GM19397 (cell line): Measurements from ENCODE around the gene HAX1.
A peak's percentile ranks its signal among the peaks of the same experiment; 100 is the strongest.
"Not testable (repeated sequence)": the region's sequence is repeated elsewhere in the genome, so short reads cannot be mapped to it uniquely, and the experiment has no call there.

Experiments used
- ATAC-seq: cut with Tn5 transposase; IDR thresholded peaks from one replicate; pipeline ENCODE4 v1.9.1; 2021; ENCODE audit warnings: mild to moderate bottlenecking, moderate library complexity; ENCODE audit not compliant: unreplicated experiment

Gene HAX1

DNA sequence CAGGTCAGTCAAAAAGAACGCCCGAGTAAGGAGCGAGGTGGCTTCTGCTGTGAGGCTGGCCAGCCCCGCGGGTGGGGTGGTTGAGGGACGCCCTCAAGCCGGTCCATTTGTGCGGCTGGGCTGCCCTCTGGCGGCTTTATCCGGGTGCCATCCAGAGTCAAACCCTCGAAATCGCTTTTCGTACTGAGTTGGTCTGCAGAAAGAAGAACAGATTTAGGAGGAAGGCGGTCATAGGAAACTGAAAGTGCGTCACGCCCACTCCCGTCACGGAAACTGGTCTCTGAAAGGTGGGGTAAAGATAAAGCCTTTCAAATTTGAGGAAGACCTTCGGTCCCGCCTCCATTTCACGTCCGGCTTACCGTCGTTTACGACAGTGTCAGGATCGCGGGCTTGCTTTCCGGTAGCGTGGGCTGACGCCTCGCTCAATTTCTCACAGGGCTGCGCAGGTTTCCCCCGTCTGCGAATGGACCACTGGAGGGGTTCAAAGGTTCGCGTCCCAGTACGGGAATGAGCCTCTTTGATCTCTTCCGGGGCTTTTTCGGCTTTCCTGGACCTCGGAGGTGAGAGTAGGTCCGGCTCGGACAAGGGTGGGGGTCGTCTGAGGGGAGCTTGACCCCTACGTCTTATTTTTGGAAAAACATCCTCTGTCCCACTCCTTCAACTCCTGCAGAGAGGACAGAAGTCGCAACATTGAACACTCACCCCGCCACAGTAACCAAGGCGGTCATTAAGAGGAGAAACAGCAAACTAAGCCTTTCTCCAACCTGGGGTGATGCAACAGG, at the start of gene HAX1:
Gene HAX1, plus strand, starts transcription at position 413 of the 782 bp plus-strand sequence. Its CDS starts 95 bp downstream, at position 508.
- ATAC-seq, result peak; percentile 85

DNA sequence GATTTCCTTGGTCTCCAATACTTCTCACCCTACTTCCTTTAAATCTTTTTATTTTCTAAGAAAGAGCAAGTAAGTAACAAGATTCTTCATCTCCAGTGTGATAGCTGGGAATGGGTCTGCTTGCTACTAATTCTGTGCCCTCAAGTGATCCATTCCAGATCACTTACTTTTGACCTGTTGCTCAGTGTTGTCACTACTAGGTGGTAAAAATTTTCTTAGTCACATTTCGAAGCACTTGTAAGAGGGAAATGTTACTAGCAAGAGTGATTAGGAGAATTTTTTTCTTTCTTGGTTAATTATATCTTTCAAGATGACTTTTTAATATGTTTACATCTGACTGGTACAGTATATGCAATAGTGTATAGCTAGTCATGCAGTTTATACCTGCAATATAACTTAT, 49.5 kb upstream of the HAX1 start:
- ATAC-seq, result no peak

DNA sequence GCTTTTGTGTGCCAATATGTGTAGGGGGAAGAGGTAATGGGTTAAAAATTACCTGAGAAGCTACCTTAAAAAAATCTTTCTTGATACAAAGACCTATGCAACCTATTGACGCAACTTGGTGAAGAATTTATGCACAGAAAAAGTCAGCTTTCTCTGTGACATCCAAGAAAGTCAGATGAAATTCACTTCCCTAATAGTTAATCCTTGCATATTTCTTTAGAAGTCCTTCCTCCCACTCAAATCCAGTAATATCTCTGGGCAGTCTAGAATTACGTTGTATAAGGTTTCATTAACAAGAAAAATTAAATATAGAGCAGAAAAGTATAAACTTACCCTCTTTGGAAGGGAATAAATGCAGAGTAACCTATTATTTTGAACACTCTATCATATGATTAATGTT, 48.8 kb upstream of the HAX1 start:
- no peak for ATAC-seq

DNA sequence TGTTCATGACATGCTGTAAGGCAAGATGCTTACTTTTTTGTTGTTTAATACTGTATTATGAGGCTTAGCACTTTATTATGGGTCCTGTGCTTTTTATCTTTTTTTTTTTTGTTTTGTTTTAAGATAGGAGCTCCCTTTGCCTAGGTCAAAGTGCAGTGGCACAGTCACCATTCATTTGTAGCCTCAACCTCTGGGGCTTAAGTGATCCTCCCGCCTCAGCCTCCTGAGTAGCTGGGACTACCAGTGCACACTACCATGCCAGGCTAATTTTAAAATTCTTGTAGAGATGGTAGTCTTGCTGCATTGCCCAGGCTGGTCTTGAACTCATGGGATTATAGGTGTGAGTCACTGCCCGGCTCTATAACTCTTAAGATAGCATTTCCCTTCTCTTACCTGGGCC, 47.1 kb upstream of the HAX1 start:
- no peak for ATAC-seq

DNA sequence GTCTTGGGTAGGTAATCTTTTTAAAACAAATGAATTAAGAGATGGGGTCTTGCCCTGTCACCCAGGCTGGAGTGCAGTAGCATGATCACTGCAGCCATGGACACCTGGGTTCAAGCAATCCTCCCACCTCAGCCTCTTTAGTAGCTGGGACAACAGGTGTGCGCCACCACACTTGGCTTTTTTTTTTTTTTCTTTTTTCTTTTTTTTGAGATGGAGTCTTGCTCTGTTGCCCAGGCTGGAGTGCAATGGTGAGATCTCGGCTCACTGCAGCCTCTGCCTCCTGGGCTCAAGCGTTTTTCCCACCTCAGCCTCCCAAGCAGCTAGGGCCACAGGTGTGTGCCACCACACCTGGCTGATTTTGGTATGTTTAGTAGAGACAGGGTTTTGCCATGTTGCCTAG, 41.3 kb upstream of the HAX1 start:
- ATAC-seq, result not testable (repeated sequence)

DNA sequence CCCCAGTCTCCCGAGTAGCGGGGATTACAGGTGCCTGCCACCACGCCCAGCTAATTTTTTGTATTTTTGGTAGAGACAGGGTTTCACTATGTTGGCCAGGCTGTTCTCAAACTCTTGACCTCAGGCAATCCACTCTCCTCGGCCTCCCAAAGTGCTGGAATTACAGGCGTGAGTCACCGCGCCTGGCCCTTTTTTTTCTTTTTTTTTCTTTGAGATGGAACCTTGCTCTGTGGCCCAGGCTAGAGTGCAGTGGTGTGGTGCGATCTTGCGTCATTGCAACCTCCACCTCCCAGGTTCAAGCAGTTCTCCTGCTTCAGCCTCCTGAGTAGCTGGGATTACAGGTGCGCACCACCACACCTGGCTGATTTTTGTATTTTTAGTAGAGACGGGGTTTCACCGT, 39.3 kb upstream of the HAX1 start:
- ATAC-seq, result not testable (repeated sequence)

DNA sequence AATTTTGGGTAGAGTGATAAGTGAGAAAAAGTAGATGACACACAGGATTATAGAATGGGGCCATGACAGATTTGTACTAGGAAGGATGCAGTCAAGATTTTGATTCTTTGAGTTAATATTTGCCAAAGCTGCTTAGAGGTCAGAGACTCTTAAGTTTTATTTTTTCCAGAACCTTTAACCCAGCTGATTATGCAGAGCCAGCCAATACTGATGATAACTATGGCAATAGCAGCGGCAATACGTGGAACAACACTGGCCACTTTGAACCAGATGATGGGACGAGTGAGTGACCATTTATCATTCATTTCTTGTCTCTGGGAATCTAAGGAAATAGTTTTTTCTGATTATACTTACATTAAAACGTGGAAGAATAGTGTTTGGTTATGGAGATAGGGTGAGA, 35.6 kb upstream of the HAX1 start:
- ATAC-seq, result no peak

DNA sequence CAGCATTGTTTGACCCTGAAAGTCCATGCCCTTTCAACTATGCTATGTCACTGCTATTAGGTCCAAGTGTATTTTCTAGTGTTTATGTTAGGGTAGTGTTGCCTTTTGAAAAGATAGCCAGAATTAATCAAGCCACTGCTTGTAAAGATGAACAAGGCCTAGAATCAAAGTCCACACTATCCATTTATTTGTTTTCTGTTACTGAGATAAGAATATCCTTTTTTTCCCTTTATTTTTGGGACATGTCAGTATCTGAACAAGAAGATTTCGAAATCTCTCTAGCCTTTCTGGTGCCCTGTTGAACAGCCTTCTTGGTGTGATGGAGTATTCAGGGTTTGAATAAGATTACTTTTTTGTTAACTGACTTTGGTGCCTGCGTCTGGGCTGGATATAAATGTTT, 35.0 kb upstream of the HAX1 start:
- no peak for ATAC-seq

DNA sequence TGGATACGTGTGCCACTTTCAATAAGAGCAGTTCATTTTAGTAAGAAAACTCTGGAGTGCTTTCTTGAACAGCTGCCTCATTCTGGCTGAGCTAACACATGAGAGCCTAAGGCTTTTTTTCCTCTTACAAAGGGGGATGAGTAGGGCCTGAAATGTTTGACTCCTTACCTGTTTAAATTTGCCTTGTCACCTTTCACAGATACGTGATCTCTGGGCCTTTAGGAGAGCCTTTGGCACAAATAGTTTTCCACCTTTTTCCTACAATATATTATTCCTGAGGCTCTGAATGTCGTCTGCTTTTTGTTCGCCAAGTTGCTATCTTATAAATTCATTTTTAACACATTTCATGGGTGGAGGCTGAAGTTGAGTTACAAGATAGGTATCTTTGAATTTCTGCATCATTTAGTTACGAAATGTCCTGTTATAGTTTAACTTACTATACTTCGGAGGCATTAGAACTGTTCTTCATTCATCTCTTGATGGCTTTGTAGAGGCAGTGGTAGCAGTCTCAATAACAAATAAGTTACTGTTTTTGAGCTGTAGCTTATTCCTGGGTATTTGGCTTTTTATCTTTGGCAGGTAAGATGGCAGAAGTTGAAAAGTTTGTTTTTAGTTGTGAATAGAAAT, 34.4 kb upstream of the HAX1 start:
- no peak for ATAC-seq

DNA sequence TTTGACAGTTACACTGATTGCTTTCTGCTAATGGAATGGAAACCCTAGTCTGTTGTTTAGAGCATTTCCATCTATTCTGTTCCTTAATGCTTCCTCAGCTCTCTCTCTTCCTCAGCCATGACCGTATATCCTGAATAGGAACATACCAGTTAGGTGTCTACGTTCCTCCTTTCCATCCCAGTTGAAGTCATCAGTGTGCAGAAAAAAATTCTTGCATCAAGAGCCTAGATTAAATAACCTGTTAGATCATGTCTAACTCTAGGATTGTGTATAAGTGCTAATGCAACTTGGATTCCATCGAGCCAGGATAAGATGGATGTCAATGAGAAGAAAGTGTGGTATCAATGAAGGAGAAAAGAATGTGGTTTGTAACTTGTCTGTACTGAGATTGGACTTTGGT, 32.9 kb upstream of the HAX1 start:
- ATAC-seq, result no peak

DNA sequence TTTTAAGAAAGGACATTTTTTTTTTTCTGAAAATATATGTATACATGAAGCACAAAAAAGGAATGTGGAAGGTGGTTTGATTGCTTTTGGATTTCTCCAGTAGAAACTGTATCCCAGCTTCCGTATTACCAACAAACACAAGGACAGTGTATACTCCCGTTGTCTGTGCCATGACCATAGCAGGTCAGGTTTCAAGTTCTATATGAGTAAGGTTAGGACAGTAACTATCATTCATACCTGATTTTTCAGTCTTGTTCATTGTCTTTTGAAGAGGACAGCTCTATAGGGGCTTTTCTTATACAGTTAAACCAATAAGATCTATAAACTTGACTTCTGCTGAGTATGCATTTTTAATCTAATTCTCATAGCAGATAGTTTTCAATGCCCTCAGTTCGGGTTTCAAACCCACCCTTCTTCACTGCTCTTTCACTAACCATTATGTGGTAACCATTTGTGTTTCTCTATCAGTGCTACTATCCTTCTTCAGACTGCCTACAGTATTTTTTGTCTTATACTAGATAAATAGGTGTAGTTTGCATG, 32.1 kb upstream of the HAX1 start:
- ATAC-seq, result no peak

DNA sequence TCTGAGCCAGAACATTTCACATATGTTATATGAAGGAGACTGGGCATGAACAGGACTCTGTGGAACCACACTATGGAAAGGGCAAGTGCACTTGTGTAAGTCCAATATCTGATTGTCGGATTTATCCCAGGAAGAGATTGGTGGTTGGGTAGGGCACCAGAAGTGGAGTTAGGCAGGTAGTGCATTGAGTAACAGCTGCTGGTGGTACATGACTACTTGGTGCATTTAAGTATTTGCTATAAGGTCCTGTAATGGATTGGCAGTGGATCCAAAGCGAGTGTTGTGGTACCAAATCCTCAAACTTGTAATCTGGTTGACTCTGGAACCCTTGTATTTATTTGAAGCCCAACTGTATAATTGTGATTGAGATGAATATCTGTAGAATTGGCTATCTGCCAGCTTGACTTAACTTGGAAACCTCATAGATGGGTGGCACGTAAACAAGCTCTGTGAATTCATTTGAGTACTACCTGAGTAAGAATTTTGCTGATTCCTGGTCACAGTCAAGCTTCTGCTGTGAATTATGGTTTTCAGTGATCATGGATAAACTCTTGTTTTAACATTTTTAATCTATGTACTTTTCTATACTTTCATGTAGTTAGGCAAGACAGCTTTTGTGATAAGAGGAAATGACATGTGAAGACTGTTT, 30.6 kb upstream of the HAX1 start:
- ATAC-seq, result no peak

DNA sequence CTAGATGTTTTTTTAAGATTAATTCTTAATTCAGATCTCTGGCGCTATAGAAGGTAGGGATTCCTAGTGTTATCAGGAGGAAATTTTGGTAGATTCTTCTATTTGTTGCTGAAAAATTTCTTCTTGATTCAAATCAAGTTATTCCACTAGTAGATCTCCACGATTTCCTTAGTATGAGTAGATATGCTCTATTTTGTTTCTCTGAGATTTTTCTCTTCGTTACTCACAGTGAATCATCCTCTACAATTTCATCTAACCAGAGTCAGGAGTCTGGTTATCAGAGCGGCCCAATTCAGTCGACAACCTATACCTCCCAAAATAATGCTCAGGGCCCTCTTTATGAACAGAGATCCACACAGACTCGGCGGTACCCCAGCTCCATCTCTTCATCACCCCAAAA, 18.8 kb upstream of the HAX1 start:
- ATAC-seq, result no peak

DNA sequence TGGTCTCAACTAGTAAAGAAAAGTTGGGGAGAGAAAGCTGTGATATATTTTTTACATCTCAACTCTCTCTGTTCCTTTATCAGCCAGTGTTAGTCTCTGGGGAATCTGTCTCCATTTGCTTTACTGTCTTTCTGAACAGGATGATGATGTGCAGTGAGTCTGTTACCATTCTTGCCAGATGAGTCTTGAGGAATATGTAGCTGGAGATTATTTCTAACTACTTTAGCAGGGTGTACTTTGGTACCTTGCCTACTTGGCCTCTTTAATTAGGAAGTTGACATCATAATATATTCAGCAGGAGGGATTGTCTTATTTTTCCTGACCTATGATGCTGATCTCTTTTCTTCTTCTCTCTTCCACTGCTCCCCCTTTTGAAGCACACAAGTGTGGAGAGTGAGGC, 15.7 kb upstream of the HAX1 start:
- no peak for ATAC-seq

DNA sequence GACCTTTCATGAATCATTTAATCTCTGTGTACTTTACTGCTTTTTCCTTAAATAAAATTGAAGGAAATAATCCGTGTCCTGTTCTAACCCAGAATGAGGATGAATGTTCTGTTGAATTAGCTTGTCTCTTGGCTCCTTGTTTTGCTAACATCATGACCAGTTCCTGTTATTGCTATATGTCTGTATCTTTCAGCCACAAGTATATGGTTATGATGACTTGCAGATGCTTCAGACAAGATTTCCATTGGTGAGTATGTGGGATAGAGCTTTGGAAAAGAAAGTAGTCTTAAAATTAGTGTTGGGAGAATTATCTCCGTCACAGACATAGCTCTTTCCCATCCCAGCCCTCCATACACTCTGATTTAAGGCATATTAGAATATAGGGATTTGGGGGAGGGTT, 13.6 kb upstream of the HAX1 start:
- ATAC-seq, result no peak

DNA sequence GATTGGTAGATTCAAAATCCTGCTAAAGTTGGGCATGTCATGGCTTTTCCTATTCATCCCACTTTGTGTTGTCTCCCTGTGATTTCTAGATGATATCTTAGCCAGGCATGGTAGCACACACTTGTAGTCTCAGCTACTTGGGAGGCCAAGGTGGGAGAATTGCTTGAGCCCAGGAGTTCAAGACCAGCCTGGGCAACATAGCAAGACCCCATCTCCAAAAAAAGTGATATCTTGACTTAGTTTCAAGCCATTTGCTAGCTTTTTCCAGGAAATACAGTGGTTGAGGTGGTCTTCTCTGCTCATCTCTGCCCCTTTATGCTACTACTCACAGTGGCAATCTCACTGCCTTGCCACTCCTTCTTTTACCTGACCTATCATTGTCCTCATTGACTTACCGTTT, 12.3 kb upstream of the HAX1 start:
- no peak for ATAC-seq

DNA sequence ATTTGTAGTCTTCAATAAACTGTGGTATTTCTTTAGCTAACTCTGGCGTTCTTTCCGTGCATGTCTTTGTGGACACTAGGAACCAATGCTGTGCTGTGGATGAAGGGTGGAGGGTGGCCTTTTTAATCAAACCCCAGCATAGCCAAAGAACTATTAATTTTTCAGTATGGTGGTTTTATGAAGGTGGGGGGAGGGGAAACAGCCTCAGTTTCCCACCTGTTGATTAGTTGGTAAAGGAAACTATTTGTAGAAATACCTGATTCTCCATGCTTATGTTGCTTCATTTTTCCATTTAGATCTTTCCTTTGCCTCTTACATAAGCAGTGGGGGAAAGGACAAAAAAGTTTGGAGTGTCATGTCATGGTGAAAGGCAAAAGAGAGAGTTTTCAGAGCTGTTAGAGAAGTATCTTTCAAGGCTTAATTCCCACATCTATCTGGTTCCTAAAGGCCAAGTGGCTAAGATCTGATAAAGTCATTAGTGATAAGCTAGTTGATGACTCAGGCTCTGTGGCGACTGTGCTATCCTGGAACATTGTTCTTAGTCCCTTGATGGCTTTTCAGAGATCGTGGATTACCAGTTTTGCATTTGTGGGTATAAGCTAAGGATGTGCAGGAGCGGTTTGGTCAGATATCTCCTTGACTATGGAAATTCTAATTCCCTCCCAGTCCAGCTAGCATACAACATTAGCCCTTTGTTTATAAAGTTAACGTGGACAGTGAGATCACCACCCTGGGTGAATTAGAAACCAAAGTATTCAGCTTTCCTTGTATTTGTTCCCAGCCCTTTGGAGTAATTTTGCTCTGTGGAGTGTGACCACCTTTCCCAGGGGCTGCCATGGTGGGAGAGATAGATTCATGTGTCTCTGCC, 8.7 kb upstream of the HAX1 start:
- no peak for ATAC-seq

DNA sequence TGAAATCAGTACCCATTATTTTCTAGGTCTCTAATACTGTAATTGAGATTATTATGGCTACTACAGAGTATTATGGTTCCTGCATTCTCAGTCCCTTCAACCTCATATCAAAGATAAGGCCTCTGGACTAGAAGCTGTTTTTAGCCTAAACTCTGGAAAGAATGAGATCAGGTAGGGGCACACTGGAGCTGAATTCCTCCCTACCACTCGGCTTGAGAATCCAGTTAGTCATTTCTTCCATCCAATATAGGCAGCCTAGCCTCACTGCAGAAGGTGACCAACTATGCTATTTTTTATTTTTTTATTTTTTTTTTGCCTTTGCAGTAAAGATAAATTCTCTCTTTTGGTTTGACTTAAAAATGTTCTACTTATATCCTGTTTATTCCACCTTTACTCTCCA, 8.0 kb upstream of the HAX1 start:
- ATAC-seq, result no peak

DNA sequence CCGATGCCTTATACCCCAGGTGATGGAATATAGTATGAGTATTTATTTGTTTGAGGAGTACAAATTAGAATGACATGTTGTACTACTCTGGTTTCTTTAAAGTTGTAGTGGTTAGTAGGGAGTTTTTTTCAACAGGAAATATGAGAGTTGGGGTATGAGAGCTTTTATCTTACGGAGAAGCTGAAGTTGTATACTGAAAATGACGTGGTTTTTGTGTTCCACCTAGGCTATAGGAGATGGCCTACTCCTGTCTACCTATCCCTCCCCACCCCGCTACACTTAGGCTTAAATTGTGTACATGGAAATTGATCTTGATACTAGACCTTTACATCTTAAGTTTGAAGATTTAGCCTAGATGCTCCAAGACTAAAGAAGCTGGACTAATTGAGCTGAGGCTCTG, 6.8 kb upstream of the HAX1 start:
- ATAC-seq, result no peak

DNA sequence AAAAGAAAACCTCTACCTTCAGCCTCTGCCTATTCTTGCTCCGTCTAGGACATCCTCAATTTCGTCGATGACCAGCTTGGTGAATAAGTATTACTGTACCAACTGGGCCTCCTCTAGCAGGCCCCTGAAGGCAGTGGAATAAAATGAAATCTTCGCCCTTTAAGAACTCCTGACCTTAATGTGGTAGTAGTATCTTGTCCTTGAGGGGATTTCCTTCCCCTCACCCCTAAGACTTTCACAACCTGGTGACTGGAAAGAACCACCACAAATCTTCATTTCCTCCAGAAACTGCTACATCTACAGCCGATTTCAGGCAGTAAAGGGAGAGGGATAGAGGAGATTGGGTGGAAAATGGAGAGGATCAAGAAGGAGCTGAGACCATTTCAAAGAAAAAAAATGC, 1.6 kb upstream of the HAX1 start:
- no peak for ATAC-seq

DNA sequence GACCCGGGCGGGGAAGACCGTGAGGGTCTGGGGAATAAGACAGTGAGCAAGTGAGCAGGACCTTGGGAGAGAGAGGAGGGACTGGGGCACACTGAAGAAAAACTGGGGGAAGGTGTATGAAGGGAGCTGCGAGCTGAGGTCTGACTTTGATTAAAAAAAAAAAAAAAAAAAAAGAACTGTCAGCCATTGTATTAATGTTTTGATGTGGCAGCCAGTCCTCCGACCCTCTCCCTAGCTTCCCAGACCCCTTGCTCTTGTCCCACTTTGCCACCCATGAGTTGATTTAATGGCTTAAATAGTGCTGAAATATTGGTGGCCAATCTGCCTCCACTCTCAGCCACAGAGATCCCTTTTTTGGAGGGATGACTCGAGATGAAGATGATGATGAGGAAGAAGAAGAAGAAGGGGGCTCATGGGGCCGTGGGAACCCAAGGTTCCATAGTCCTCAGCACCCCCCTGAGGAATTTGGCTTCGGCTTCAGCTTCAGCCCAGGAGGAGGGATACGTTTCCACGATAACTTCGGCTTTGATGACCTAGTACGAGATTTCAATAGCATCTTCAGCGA, 652 bp downstream of the HAX1 start:
- ATAC-seq, result no peak
